Stimulated activated CD4-positive, alpha-beta T cell treated with anti-CD3 and anti-CD28 coated beads, Interleukin-1b, Interleukin-23, amount 100 ng/mL, for 24 hours (primary cell): ENCODE results near the gene ZNF177.

ENCODE experiments used
- DNase-seq, 4 experiments: peaks; one replicate each; pipeline ENCODE4 v3.0.0-alpha.2; 2020; ENCODE audit warnings: low read depth in 4 of 4, low spot score in 1 of 4

ZNF177 gene

GRCh38 chr19:9427941-9428340 lies 65.1 kb downstream of the ZNF177 start:
- no peak for DNase-seq

GRCh38 chr19:9430444-9430843 lies 67.6 kb downstream of the ZNF177 start:
- no peak for DNase-seq

- peak in 1 of 4 experiments; percentile 29 for DNase-seq
These were observed 68.7 kb downstream of the ZNF177 start for GRCh38 chr19:9431475-9431874.
